HUDEP-2 (cell line): ENCODE results near the gene RGMA.

Experiments used
- DNase-seq, 76 experiments: peaks; one replicate each; lab custom pipeline; 2025; ENCODE audit not compliant: unreplicated experiment in 76 of 76; lab: John Stamatoyannopoulos, UW

RGMA gene

DNA sequence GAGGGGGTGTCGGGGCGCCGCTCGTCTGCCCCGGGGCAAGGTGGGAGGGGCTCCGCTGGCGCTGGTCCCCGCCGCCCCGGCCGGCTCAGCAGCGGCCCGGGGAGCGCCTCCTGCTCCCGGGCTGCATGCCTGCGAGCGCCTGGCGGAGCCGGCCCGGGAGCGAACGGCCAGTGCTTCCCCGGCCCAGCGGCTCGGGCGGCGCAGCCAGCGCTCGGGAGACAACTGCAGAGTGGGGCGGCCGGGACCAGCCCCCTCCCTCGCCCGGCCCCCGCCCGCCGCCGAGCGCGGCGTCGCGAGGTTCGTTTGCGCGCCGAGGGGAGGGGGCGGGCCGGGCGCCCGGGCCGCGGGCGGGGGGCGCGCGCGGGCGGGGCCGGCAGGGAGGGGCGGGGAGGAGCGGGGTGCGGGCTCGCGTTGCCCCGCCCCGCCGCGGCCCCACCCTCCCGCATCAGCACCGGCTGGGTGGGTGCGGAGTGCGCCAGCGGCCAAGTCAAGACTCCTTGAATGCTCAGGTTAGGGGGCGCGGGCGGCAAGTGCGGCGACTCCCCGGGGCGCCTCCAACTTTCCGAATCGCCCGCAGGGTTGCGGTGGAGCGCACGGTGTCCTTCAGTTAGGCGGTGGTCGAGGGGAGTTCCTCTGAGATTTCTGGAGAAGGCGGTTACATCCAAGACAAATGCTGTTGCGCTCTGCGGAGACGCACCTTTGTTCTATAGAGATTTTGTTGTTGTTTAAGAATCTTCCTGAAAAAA lies at the start of gene RGMA:
Gene RGMA, minus strand, starts transcription at position 231 of the 746 bp plus-strand sequence. CDS start 279 bp downstream, outside the sequence.
- no peak for DNase-seq

DNA sequence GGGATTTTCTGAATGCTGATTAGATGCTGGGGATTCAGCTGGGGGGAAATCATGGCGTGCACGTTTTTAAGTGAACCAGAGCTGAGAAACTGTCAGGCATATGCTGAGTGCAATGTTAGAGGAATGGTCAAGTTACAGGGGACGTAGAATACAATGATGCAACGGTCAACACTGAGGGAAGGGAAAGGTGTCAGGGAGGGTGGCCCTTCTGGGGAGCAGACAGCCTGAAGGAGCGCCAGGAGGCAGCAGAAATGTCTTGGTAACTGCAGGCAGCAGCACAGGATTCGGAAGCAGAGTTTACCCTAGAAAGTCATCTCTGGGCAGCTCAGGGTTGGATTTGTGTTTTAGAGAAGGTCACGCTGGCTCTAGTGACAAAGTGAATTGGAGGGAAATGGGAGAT lies 47.6 kb upstream of the RGMA start:
- DNase-seq = no peak

DNA sequence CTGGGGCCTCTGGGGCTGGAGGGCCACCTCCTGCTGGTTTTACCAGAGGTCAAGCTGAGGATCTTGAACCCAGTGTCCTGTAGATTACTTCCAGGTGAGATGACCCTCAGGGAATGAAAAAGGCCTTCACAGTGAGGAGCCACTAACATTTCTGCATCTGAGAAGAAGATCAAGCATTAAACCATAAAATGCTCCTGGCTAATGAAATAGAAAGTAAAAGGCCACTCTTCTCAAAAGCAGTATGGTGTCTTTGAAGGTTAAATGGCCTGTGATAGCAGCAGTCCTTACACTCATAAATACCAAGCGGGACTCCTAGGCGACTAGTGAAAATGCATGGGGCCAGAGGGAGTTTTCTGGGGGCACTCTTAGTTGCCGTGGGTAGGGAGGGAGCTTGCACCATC lies 47.0 kb upstream of the RGMA start:
- no peak for DNase-seq

DNA sequence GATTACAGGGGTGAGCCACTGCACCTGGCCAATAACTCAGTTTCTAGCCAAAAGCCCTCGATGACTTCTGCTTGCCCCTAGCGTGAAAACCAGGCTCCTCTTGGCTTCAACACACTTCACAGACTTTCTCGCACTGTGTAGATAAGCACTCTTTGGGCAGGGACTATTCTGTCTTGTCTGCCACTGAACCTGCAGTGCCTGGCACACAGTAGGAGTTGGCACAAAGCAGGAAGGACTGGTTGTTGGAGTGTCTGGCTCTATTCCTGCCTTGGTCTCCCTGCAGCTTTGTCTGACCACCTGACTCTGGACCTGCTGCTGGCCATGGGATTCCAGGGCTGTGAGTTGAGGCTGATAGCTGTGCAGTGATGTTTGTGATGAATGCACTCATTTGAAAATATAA lies 46.4 kb upstream of the RGMA start:
- no peak for DNase-seq

DNA sequence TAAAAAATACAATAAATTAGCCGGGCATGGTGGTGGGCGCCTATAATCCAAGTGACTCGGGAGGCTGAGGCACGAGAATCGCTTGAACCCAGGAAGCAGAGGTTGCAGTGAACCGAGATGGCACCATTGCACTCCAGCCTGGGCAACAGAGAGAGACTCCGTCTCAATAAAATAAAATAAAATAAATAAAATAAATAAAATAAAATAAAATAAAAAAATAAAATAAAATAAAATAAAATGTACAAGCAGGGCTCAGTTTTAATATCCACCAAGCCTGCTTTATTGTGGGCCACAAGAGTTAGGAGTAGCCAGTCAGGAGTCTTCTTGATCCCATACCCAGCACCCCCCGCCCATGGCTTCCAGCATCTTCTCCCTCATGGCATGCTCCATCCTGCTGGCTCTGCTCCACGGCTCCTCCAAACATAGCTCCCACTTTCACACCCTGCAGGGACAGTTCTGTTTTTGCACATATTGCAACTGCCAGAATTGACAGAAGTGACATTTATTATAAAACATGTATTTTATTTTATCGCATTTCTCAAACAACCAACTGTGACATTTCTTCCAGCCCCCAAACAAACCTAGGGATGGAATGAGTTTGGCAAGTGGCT lies 42.6 kb upstream of the RGMA start:
- no peak for DNase-seq

GRCh38 chr15:93129702-93130488 lies 40.9 kb upstream of the RGMA start:
- no peak for DNase-seq

GRCh38 chr15:93127286-93127685 lies 38.3 kb upstream of the RGMA start:
- DNase-seq = no peak

DNA sequence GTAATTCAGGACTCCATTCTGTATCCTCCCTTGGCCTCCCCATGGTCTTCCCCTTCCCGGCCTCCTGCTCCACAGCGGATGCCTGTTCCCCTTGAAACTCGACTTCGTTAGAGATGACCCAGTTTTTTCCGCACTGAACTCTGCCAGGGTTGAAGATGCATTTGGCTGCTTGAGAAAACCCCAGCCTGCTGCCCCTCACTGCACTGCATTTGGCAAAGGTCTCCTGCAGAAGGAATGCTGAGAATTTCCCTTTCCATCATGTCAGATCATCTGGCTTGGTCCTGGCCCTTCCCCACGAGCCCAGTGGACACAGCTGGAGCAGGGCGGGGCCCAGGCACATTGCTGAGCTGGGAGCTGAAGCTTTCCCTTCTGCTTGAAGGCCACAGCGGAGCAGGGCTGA lies 37.6 kb upstream of the RGMA start:
- DNase-seq = no peak

- DNase-seq = no peak
Observed at GRCh38 chr15:93126148-93126547, 37.1 kb upstream of the RGMA start.

DNA sequence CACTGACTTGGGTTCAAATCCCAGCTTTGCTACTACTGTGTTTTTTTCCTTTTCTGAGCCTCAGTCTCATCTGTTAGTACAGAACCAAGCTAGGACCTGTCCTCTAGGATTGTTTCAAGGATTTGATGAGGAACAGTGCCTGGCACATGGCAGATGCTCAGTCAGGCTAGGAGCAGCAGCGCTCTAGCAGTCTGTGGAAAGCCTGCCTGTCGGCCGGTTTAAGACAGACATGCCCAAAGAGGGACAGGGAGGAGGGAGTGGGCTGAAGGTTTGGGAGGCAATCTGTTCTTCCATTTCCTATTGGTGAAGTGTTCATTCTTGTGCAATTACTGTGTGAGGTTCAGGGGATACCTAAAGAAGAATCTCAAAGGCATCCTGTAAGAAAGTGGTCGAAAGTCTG lies 35.1 kb upstream of the RGMA start:
- DNase-seq = no peak

- no peak for DNase-seq
Observed at GRCh38 chr15:93121973-93122910, 33.2 kb upstream of the RGMA start.

- DNase-seq = no peak
Observed at GRCh38 chr15:93121107-93121506, 32.1 kb upstream of the RGMA start.

DNA sequence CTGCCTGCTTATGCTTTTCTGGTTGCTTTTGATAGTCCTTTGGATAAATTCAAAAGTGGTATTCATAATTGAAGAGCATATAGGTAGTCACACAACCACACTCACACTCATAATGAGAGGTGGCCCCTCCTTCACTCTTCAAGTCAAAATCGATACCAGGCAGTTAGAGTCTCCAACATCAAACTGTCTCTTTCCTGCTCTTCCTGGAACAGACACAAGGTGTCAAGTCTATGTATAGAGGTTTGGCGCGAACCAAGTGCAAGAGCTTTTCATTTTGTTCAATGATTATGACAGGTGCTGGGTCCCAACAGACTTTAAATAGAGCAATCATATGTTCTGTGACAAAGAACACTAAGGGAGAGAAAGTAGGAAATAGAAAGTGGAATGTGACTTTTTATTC lies 29.9 kb upstream of the RGMA start:
- DNase-seq = no peak

DNA sequence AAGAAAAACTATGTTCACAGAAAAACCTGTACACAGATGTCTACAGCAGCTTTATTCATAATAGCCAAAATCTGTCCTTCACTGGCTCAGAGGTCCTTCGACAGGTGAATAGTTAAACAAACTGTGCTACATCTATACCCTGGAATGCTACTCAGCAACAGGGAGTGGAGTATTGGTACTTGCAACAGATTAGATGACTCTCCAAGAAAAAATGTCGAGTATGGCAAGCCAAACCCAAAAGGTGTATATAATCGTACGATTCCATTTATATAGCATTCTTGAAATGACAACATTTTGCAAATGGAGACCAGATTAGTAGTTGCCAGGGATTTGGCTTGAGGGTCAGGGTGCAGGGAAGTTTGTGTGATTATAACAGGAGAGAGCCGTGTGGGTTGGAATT lies 22.4 kb upstream of the RGMA start:
- no peak for DNase-seq

GRCh38 chr15:93110502-93111040 lies 21.6 kb upstream of the RGMA start:
- no peak for DNase-seq

DNA sequence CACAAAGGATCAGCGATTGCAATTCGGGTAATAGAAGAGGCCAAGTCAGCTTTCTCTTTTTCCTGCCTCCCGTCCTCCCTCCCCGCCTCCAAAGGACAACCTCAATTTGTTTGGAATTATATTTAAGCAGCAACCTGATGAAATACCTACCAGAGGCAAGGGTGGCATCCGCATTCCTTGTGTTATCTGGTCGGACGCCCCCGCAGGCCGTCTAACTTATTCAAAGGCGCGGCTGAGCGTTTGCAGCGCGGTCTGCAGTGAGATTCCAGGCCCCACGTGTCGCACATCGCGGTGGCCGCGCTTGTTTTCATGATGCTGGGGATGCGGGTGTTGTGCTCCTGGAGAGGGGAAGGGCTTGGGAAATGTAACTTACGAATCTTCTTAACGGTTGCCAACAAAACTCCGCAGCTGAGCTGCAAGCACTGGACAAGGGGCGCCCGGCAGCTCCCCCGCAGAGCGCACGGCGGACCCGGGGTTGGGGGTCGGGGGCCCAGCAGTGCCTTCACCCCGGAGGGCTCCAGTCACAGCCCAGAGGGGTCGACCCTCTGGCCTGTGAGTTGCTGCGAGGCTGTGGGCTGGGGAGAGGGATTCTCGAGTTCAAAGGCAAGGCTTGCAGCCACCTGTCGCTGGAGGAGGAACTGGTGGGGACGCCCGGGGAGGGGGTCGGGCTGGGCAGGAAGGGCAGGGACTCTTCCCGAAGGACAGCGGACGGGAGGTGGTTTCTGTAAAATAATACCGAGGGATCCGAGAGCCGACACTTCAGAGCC lies 20.5 kb upstream of the RGMA start:
- DNase-seq = no peak

DNA sequence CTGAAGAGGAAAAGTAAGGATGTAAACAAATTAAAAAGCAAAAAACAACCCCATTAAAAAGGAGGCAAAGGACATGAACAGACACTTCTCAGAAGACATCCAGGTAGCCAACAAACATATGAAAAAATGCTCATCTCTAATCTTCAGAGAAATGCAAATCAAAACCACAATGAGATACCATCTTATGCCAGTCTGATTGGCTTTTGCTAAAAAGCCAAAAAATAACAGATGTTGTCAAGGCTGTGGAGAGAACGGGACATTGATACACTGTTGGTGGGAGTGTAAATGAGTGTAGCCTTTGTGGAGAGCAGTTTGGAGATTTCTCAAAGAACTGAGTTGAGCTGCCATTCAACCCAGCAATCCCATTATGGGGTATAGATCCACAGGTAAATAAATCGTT lies 18.6 kb upstream of the RGMA start:
- DNase-seq = no peak

DNA sequence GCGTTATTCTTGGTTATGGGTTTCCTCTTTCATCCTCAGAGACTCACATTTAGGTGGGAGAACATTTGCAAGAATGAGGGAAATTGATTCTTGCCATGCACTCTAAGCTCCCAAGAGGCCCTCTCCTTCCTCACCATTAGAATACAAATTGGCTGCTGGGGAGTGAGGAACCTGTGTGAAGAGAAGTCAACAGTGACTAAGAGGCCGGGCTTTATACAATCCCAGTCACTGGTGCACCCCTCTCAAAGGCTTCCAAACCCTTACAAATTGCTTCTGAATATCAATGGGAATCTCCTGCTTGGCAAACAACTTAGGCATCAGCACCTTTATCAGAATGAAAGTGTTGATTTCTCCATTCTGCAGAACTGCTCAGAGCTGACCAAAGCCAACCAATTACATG lies 16.5 kb upstream of the RGMA start:
- DNase-seq = no peak

DNA sequence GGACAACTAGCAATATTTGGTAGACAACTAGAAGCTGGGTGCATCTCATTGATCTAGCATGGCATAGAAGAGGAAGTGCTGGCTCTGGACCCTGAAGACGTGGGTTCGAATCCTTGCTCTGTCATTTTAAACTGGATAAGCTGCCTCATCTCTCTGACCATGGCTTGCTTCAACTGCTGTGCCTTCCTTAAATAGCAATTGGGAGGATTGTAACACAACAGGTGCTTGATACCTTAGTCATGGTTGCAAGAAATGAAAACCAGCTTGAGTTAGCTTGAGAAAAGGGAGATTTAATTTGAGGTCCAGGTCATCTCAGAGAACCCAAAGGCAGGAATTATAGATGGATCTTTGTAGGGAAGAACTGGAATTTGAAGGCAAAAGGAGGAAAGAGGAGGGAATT lies 14.8 kb upstream of the RGMA start:
- no peak for DNase-seq

DNA sequence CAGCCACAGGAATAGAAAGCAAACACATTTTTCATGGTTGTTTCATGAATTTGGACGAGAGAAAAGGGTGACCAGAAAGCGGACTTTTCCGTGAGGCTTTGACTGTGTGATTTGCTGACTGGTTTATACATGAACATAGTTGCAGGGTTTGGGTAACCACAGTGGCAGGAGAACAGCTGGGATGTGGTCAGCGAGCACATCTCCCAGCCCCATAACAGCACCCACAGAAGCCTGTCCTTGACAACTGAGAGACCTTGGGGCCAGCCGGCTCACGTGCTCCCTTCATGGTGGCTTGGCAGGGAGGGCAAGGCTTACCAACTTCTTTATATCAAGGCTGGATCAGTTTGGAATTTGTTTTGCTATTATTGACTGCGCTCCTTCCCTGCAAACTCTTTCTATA lies 13.2 kb upstream of the RGMA start:
- DNase-seq = no peak
